Stimulated activated CD8-positive, alpha-beta memory T cell treated with anti-CD3 and anti-CD28 coated beads, Interleukin-7, amount 100 ng/mL, for 24 hours (primary cell): ENCODE data around the gene CTSA.

ENCODE experiments used
- DNase-seq: peaks from one replicate; pipeline ENCODE4 v3.0.0-alpha.2; 2020; ENCODE audit warnings: low read depth

CTSA gene

DNA sequence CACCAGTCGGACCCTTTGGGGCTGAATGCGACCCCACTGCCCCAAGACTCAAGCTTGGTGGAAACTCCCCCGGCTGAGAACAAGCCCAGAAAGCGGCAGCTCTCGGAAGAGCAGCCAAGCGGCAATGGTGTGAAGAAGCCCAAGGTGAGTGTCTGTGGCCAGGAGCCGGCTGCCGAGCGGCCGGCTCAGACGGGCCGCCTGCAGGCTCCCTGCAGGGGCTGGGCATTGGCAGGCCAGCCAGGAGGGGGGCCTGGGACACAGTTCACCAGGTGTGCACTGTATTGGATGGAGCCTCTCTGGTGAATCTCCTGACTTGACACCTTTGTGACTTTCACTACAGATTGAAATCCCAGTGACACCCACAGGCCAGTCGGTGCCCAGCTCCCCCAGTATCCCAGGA is 49.3 kb downstream of the CTSA start:
- no peak for DNase-seq

DNA sequence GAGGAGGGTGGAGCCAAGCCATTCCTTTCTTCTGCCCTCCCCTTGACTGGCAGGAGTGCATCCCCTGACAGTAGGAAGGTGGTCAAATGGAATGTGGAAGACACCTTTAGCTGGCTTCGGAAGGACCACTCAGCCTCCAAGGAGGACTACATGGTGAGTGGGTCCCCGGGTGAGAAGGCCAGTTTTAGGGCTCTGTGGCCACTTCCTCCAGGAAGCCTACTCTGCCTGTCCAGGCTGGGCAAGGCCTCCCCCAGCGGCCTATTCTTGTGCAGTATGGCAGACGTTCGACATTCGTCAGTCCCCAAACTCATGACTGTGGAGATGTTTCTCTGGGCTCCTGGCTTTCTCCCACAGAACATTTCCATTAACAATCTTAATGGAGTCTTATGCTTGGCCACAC is 52.5 kb downstream of the CTSA start:
- no peak for DNase-seq

DNA sequence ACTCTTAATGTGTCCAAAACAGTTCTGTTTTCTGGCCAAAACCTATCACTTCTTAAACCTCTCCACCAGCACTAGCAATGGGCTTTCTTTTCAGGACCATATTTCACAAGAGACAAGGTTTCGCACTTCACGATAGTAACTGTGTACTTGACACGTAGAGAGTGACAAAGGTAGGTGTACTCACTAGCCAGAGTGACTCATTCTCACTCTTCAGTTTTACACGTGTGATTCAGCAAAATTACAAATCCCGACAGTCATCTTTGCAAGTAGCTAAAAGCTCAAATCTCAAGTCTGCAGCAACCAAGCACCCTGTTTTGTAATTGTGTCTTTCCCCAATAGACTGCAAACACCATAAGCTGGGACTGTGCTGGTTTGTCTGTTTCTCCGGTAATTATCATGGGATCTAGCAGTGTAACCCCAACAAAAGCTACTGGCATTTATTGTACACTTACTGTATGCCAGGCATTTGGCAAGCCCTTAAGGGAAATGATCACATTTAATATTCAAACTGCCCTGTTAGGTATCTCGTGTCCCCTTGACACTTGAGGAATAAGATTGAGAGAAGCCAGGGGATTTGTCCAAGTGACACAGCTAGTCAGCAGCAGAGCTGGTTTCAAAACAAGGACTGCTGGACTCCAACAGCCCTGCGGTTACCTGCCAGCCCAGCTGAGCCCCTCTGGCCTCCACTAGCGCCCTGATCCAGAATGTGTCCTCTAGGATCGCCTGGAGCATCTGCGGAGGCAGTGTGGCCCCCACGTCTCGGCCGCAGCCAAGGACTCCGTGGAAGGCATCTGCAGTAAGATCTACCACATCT is 53.2 kb downstream of the CTSA start:
- DNase-seq = no peak

DNA sequence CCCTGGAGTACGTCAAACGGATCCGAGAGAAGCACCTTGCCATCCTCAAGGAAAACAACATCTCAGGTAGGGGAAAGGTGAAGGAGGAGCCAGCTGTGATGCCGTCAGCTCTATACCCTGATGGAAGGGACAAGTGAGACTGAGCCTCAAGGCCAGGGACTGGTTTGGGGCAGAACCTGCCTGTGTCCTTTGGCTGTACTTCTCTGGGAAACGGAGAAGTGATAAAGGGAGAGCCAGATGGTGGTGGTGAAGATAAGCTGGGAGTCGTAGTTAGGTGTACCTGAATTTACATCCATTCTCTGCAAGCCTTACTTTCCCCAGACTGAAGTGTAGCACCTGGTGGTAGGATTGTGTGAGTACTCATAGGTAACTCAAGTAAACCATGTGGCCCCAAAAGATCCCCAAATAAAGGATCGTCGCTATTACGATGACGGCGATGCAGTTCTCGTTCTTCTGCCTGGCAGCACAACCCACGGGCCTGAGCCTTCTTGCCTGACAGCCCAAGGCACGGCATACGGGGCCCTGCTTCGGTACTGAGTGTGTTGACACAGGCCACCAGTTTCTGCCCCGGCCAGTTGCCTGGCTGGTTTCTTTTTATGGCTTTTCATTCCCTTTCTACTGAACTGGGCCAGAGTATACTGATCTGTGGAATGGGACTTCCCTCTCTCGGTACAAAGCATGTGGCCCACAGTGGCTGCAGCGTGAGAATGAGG is 54.0 kb downstream of the CTSA start:
- DNase-seq = no peak

DNA sequence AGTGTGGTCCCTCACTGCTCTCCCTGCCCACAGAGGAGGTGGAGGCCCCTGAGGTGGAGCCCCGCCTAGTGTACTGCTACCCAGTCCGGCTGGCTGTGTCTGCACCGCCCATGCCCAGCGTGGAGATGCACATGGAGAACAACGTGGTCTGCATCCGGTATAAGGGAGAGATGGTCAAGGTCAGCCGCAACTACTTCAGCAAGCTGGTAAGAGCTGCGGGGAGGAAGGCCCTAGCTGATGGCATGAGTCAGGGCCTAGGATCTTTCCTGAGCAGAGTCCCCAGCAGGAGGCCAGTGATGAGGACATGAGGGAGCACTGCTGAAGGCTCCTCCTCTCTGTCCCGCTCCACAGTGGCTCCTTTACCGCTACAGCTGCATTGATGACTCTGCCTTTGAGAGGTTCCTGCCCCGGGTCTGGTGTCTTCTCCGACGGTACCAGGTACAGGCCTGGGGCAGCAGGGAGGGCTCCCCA is 54.6 kb downstream of the CTSA start:
- no peak for DNase-seq

DNA sequence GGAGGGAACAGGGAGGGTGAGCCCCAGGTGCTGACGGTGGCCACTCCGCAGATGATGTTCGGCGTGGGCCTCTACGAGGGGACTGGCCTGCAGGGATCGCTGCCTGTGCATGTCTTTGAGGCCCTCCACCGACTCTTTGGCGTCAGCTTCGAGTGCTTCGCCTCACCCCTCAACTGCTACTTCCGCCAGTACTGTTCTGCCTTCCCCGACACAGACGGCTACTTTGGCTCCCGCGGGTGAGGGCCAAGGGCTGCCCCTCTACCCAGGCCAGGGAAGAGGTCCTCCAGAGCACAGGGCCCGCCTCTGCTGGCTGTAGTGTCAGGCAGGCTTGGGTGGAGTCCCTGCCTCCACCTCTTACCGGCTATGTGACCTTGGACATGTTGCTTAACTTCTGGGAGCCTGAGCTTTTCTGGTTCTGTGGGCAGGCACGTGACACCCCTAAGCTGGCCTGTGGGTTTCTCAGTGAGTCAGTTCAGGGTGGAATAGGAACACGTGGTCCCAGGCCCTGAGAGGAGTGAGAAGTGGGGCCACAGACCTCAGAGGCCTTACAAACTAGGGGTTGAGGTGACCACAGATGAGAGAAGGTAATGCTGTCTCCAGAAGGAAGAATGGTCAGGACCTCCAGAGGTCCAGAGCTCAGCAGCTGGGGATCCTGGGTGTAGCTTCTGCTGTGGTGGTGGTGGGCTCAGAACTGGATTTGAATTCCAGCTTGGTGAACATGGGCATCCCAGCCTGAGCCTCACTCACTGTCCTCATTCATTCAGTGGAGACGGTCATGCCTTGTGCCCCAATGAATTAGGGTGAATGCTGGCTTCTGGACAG is 55.2 kb downstream of the CTSA start:
- peak; percentile 35 for DNase-seq

DNA sequence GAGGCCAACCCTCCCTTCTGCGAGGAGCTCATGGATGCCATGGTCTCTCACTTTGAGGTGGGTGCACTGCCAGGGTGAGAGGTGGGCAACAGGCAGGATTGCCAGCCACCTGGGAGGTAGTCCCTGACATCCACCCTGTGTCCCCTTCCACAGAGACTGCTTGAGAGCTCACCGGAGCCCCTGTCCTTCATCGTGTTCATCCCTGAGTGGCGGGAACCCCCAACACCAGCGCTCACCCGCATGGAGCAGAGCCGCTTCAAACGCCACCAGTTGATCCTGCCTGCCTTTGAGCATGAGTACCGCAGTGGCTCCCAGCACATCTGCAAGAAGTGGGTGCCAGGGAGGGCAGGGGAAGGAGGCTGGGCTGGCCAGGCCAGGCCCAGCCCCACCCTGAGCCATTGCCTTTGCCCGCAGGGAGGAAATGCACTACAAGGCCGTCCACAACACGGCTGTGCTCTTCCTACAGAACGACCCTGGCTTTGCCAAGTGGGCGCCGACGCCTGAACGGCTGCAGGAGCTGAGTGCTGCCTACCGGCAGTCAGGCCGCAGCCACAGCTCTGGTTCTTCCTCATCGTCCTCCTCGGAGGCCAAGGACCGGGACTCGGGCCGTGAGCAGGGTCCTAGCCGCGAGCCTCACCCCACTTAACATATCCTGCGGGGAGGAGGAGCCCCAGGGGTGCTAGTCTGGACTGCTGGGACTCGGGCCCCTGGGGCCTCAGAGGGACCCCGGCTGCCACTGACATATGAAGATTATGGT is 56.2 kb downstream of the CTSA start:
- no peak for DNase-seq

DNA sequence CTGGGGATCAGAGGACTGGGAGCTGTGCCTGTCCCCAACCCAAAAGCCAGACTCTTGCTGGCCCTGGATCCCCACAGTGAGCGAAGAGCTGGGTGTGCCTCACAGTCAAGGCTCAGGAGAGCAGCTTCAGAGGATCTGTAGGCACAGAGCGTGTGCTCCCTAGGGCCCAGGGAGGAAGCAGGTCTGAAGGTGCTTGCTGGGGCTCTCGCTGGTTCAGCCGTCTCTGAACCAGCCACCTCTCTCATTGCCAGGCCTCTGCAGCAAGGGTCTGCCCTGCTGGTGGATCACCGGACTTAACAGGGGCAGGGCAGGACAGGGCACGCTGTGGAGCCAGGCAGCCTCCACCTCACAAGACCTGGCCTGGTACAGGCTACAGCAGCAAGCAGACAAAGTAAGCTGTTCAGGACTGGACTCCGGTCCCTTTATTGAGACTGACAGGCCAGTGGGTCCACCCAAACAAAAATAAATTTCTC is 57.2 kb downstream of the CTSA start:
- DNase-seq = no peak
